Retinal pigment epithelial cell (primary cell): Measurements from ENCODE around the gene TNPO2.
A peak's percentile ranks its signal among the peaks of the same experiment; 100 is the strongest.
"Not testable (repeated sequence)": the region's sequence is repeated elsewhere in the genome, so short reads cannot be mapped to it uniquely, and the experiment has no call there.

Source experiments
- DNase-seq: peaks from one replicate; pipeline ENCODE4 v3.0.0-alpha.2; 2010; ENCODE audit warnings: low read depth
- H3K4me3 ChIP-seq: 2 replicates; pipeline ENCODE4 v1.5.1; 2011; ENCODE audit warnings: mild to moderate bottlenecking, low read length, control low read depth, moderate library complexity
- TF ChIP-seq, protein P1 (sequence below): conservative IDR thresholded peaks from 2 replicates; pipeline ENCODE4 v1.5.1; 2011; ENCODE audit warnings: low read depth, low read length, control low read depth, inconsistent platforms

TNPO2 gene

DNA sequence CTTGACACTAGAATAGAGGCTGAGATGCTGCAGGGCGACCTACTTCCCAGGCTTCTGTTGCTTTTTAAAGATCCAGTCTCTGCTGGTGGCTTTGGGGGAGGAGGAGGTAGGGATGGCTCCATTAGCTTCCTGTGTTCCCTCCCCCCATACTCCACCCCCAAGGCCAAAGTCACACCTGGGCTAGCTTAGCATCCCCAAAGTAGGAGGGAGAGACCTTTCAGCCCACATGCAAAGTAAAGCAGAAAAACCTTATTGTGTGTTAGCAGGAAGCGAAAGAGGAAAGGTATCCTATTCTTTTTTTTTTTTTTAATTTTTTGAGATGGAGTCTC is 3.2 kb upstream of the TNPO2 start:
- TF ChIP-seq, protein P1, sequence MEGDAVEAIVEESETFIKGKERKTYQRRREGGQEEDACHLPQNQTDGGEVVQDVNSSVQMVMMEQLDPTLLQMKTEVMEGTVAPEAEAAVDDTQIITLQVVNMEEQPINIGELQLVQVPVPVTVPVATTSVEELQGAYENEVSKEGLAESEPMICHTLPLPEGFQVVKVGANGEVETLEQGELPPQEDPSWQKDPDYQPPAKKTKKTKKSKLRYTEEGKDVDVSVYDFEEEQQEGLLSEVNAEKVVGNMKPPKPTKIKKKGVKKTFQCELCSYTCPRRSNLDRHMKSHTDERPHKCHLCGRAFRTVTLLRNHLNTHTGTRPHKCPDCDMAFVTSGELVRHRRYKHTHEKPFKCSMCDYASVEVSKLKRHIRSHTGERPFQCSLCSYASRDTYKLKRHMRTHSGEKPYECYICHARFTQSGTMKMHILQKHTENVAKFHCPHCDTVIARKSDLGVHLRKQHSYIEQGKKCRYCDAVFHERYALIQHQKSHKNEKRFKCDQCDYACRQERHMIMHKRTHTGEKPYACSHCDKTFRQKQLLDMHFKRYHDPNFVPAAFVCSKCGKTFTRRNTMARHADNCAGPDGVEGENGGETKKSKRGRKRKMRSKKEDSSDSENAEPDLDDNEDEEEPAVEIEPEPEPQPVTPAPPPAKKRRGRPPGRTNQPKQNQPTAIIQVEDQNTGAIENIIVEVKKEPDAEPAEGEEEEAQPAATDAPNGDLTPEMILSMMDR, result no peak

GRCh38 chr19:12725612-12726011 is 1.9 kb upstream of the TNPO2 start:
- DNase-seq, H3K4me3 ChIP-seq: not testable (repeated sequence)

More for the DNA sequence above, 3.2 kb upstream of the TNPO2 start:
- no peak for DNase-seq
- no peak overlapping the region for H3K4me3 ChIP-seq

GRCh38 chr19:12723381-12723640 is 421 bp downstream of the TNPO2 start:
- TF ChIP-seq, protein P1, result no peak
- DNase-seq, result no peak
- H3K4me3 ChIP-seq, result peak overlapping the region; percentile 88

- TF ChIP-seq, protein P1, result no peak
- DNase-seq, result peak; percentile 99
Measured at GRCh38 chr19:12722566-12723380, 959 bp downstream of the TNPO2 start.

DNA sequence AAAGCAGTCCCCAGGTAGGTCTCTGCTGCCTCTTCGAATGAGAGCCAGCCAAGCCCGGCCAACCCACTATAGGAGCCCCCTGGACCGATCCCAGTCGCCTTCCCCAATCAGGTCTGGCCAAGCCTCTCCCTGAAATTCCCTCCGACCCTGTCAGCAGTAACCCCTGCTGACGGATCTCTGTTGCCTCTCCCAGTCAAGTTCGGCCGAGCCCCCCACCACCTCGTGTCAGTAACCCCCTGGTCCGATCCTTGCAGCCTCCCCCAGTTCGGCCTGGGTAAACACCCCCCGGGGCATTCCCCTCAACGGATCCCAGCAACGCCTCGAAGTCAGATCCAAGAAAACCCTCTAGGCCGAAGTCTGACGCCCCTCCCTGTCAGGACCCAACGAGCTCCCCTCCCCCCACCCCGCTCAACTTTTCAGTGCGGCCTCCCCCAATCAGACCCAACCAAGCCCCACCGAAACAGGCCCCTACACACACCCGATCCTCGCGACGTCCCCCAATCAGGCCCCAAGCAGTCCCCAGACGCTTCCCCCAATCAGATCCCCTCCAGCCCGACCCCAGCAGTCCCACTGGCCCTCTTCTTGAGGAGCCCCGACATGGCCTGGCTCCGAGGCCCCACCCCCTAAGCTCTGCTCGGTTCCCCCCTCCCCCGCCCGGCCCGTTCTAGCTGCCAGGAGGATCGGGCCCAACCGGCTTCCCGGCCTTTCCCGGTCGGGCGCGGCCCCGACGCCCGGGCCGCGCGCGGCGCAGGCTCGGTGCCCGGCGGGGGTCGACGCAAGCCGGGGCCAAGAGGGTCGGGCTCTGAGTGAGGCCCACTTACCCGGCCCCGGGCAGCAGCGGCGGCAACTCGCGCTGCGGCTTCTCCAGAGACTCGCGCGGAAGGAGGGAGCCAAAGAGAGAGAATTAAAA is 1.8 kb downstream of the TNPO2 start:
- peak; percentile 45 for DNase-seq
- peak overlapping the region; percentile 88 for H3K4me3 ChIP-seq
- TF ChIP-seq, protein P1, result no peak

More at GRCh38 chr19:12722566-12723380, 959 bp downstream of the TNPO2 start:
- peak overlapping the region; percentile 88 for H3K4me3 ChIP-seq

DNA sequence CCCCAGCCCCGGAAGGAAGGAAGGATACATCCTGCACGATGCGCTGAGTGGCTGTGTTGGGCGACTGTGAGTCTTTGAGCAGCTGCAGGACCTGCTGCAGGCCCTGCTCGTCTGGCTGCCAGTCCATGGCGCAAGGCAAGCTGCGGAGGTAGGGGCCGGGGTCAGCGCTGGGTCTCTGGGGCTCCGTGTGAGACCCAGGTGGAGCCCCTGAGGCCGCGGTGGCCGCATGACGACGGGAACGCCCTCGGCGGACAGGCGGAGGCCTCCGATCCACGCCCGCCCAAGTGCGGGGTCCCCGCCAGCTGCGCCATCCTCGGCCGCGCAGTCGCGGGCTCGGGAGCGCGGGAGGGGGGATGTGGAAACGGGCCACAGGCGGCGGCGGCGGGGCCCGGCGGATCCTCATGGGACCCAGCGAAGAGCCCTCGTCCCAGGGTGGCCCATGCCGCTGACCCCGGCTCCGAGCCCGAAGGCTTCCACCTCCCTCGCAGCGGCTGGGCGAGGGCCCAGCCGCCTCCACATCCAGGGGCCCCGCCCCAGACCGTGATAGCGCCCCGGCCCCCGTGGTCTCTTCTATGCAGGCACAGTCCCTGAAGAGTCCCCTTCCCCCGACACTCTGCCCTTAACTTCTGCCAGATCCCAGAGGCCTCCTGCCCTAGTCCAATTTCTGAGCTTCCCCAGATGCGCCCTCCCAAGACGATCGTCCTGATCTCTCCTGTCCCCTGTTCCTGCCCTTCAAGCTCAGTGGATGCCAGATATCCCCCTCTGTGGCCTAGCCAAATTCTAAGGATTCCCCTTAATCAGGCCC is 2.7 kb downstream of the TNPO2 start:
- no peak for DNase-seq
- TF ChIP-seq, protein P1, result no peak
- peak overlapping the region; percentile 88 for H3K4me3 ChIP-seq

DNA sequence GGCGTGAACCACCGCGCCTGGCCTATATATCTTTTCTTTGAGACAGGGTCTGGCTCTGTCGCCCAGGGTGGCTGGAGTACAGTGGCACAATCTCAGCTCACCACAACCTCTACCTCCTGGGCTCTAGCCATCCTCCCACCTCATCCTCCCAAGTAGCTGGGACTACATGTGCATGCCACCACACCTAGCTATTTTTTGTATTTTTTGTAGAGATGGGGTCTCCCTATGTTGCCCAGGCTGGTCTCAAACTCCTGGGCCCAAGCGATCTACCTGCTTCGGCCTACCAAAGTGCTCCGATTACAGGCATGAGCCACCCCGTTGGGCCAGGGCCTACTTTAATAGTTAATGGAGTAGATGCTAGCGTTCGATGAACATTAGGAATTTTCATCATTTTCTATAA is 3.4 kb downstream of the TNPO2 start:
- H3K4me3 ChIP-seq, result peak overlapping the region; percentile 88
- DNase-seq, result no peak
- TF ChIP-seq, protein P1, result no peak
